A549 (cell line): ENCODE results near the gene PLCB1.

ENCODE experiments used
- EP300 ChIP-seq, 2 experiments: fragments of >200 bp; sonication (Bioruptor Twin); formaldehyde crosslinking; IDR thresholded peaks; 2 replicates in 1 of 2; 3 replicates in 1 of 2; pipeline ENCODE4 v1.6.1; 2016 to 2017
- KDM5A ChIP-seq: fragments of 200-600 bp; sonication (generic); IDR thresholded peaks from 2 replicates; pipeline ENCODE4 v1.6.1; 2016; ENCODE audit warnings: antibody characterized with exemption, mild to moderate bottlenecking
- TF ChIP-seq, protein P1 (sequence below): fragments of >200 bp; sonication (Bioruptor Twin); formaldehyde crosslinking; IDR thresholded peaks from 3 replicates; pipeline ENCODE4 v1.5.1; 2016
- TF ChIP-seq, protein P2 (sequence below): fragments of >200 bp; sonication (Bioruptor Twin); formaldehyde crosslinking; IDR thresholded peaks from 3 replicates; pipeline ENCODE4 v1.6.1; 2016

DNA sequence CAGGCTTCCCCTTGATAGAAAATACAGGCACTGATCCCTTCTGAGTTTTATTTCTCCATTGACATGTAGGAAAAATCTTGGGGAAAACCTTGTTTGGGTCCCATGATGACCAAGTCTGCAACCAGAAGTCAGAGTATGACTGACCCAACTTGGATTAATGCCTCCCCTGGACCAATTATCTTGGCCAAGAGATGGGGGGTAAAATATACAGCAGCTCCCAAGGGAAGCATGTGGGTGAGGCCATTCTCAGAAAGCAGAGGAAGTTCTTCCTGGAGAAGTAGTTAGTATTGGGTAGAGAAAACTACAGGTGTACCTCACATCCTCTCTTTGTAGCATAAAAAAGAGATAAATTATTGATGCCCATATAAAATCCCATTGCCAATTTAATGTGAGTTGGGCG lies 651.7 kb downstream of the PLCB1 start:
- TF ChIP-seq, protein P1, sequence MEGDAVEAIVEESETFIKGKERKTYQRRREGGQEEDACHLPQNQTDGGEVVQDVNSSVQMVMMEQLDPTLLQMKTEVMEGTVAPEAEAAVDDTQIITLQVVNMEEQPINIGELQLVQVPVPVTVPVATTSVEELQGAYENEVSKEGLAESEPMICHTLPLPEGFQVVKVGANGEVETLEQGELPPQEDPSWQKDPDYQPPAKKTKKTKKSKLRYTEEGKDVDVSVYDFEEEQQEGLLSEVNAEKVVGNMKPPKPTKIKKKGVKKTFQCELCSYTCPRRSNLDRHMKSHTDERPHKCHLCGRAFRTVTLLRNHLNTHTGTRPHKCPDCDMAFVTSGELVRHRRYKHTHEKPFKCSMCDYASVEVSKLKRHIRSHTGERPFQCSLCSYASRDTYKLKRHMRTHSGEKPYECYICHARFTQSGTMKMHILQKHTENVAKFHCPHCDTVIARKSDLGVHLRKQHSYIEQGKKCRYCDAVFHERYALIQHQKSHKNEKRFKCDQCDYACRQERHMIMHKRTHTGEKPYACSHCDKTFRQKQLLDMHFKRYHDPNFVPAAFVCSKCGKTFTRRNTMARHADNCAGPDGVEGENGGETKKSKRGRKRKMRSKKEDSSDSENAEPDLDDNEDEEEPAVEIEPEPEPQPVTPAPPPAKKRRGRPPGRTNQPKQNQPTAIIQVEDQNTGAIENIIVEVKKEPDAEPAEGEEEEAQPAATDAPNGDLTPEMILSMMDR = no peak
- TF ChIP-seq EP300 (IDR thresholded peaks at IDR 0.05) (no peak), KDM5A (no peak)
- TF ChIP-seq, protein P2, sequence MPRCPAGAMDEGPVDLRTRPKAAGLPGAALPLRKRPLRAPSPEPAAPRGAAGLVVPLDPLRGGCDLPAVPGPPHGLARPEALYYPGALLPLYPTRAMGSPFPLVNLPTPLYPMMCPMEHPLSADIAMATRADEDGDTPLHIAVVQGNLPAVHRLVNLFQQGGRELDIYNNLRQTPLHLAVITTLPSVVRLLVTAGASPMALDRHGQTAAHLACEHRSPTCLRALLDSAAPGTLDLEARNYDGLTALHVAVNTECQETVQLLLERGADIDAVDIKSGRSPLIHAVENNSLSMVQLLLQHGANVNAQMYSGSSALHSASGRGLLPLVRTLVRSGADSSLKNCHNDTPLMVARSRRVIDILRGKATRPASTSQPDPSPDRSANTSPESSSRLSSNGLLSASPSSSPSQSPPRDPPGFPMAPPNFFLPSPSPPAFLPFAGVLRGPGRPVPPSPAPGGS = no peak
